Suprapubic skin (tissue), 3 donors: ENCODE results near the gene PEX11A.

Experiments used
- POLR2A ChIP-seq, 2 donors: fragments of 450-650 bp; IDR thresholded peaks; one replicate each; pipeline ENCODE4 v1.6.1; 2017; ENCODE audit warnings: antibody characterized with exemption in 2 of 2, mild to moderate bottlenecking in 2 of 2, moderate library complexity in 2 of 2
- TF ChIP-seq, protein P1 (sequence below), 2 donors: fragments of 200-600 bp in 1 of 2; fragments of 450-650 bp in 1 of 2; sonication (generic) in 1 of 2; IDR thresholded peaks; one replicate each; pipeline ENCODE4 v1.5.1; 2016 to 2019; ENCODE audit warnings: antibody characterized with exemption in 2 of 2, mild to moderate bottlenecking in 1 of 2, moderate library complexity in 1 of 2

- TF ChIP-seq, protein P1, sequence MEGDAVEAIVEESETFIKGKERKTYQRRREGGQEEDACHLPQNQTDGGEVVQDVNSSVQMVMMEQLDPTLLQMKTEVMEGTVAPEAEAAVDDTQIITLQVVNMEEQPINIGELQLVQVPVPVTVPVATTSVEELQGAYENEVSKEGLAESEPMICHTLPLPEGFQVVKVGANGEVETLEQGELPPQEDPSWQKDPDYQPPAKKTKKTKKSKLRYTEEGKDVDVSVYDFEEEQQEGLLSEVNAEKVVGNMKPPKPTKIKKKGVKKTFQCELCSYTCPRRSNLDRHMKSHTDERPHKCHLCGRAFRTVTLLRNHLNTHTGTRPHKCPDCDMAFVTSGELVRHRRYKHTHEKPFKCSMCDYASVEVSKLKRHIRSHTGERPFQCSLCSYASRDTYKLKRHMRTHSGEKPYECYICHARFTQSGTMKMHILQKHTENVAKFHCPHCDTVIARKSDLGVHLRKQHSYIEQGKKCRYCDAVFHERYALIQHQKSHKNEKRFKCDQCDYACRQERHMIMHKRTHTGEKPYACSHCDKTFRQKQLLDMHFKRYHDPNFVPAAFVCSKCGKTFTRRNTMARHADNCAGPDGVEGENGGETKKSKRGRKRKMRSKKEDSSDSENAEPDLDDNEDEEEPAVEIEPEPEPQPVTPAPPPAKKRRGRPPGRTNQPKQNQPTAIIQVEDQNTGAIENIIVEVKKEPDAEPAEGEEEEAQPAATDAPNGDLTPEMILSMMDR (IDR thresholded peaks at IDR 0.05) = no peak
- no peak for TF ChIP-seq POLR2A (IDR thresholded peaks at IDR 0.05)
These were observed 22.4 kb downstream of the PEX11A start for GRCh38 chr15:89668171-89668570.
